Measurements from ENCODE around the gene OXLD1.

The OXLD1 gene

GRCh38 chr17:81682565-81683207 lies 16.3 kb upstream of the OXLD1 start:
- DNase-seq: peak; percentile 54

GRCh38 chr17:81681672-81682071 lies 15.3 kb upstream of the OXLD1 start:
- no peak for DNase-seq

- peak; percentile 67 for DNase-seq
Measured at GRCh38 chr17:81680150-81680549, 13.7 kb upstream of the OXLD1 start.

- DNase-seq: peak; percentile 40
Measured at GRCh38 chr17:81676906-81677305, 10.5 kb upstream of the OXLD1 start.

- peak; percentile 66 for DNase-seq
Measured at GRCh38 chr17:81675515-81676221, 9.3 kb upstream of the OXLD1 start.

- DNase-seq: no peak
Measured at GRCh38 chr17:81673561-81674258, 7.3 kb upstream of the OXLD1 start.

GRCh38 chr17:81672954-81673353 lies 6.5 kb upstream of the OXLD1 start:
- DNase-seq: no peak

GRCh38 chr17:81672504-81672903 lies 6.1 kb upstream of the OXLD1 start:
- DNase-seq: no peak

- DNase-seq: no peak
Measured at GRCh38 chr17:81667754-81668153, 1.3 kb upstream of the OXLD1 start.

GRCh38 chr17:81666092-81666341 lies 388 bp downstream of the OXLD1 start:
- peak; percentile 75 for DNase-seq

GRCh38 chr17:81665205-81666091 lies 957 bp downstream of the OXLD1 start:
- peak; percentile 69 for DNase-seq

- DNase-seq: no peak
Measured at GRCh38 chr17:81664051-81664470, 2.3 kb downstream of the OXLD1 start.

GRCh38 chr17:81662002-81662401 lies 4.4 kb downstream of the OXLD1 start:
- DNase-seq: no peak

- no peak for DNase-seq
Measured at GRCh38 chr17:81660441-81660840, 6.0 kb downstream of the OXLD1 start.

GRCh38 chr17:81659038-81659437 lies 7.4 kb downstream of the OXLD1 start:
- no peak for DNase-seq

GRCh38 chr17:81656835-81657234 lies 9.6 kb downstream of the OXLD1 start:
- no peak for DNase-seq

- no peak for DNase-seq
Measured at GRCh38 chr17:81656118-81656743, 10.2 kb downstream of the OXLD1 start, which contains the start of gene PDE6G. Gene PDE6G, minus strand, starts transcription at chr17:81656542. Its CDS starts 3,237 bp downstream, at chr17:81653305.

GRCh38 chr17:81655378-81656117 lies 10.9 kb downstream of the OXLD1 start:
- no peak for DNase-seq

- DNase-seq: no peak
Measured at GRCh38 chr17:81652906-81653771, 13.3 kb downstream of the OXLD1 start.

GRCh38 chr17:81651692-81652091 lies 14.7 kb downstream of the OXLD1 start:
- DNase-seq: peak; percentile 72

- no peak for DNase-seq
Measured at GRCh38 chr17:81650951-81651350, 15.5 kb downstream of the OXLD1 start.

Measured in DMS53 (cell line).